SKM-1 treated with dmso at 0.1 percent for 144 hours (cell line): ENCODE data around the gene TXNDC9.
"Not testable (repeated sequence)": the region's sequence is repeated elsewhere in the genome, so short reads cannot be mapped to it uniquely, and the experiment has no call there.

Experiments used
- DNase-seq: peaks from one replicate; lab custom pipeline; 2025; ENCODE audit not compliant: unreplicated experiment; lab: John Stamatoyannopoulos, UW

Gene TXNDC9

GRCh38 chr2:99336804-99337112 is 625 bp upstream of the TXNDC9 start:
- no peak for DNase-seq

- DNase-seq, result no peak
These were observed 10.7 kb downstream of the TXNDC9 start for GRCh38 chr2:99325384-99325783.

GRCh38 chr2:99317873-99318200 is 18.3 kb downstream of the TXNDC9 start:
- not testable (repeated sequence) for DNase-seq

- DNase-seq, result no peak
These were observed 18.8 kb downstream of the TXNDC9 start for GRCh38 chr2:99317161-99317872.

- not testable (repeated sequence) for DNase-seq
These were observed 35.0 kb downstream of the TXNDC9 start, which contains the start of gene LYG1 for GRCh38 chr2:99301097-99301496. LYG1 (minus strand) TSS chr2:99301197; CDS start chr2:99295670, 5,527 bp downstream.

- DNase-seq, result no peak
These were observed 36.6 kb downstream of the TXNDC9 start for GRCh38 chr2:99299580-99299979.

GRCh38 chr2:99297994-99298393 is 38.1 kb downstream of the TXNDC9 start:
- DNase-seq, result no peak

GRCh38 chr2:99285526-99285925 is 50.6 kb downstream of the TXNDC9 start:
- no peak for DNase-seq

- DNase-seq, result no peak
These were observed 56.0 kb downstream of the TXNDC9 start for GRCh38 chr2:99279969-99280695.

GRCh38 chr2:99278793-99279291 is 57.3 kb downstream of the TXNDC9 start:
- no peak for DNase-seq

- not testable (repeated sequence) for DNase-seq
These were observed 57.9 kb downstream of the TXNDC9 start for GRCh38 chr2:99278195-99278765.

- DNase-seq, result no peak
These were observed 60.3 kb downstream of the TXNDC9 start for GRCh38 chr2:99275882-99276281.
